NOMO-1 treated with dmso at 0.1 percent for 144 hours (cell line): ENCODE measurements around the gene NPAS3.

Source experiments
- DNase-seq: peaks from one replicate; lab custom pipeline; 2025; ENCODE audit not compliant: unreplicated experiment; lab: John Stamatoyannopoulos, UW

NPAS3 gene

DNA sequence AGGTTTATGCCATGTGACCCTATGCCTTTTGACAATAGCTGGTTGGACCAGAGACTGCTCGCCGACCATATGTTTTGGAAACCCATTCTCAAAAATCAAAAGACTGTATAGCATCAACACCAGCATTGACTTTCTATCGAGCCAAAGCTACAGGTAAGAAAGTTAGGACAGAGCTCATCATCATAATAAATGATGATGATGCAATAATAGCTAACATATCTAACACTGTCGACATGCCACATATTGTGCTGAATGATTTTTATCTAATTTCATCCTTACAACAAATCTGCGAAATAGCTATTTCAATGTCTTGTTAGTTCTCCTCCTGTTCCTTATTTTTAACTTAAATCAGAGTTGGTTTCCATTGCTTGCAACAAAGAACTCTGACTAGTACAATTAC lies 909.3 kb downstream of the NPAS3 start:
- no peak for DNase-seq

DNA sequence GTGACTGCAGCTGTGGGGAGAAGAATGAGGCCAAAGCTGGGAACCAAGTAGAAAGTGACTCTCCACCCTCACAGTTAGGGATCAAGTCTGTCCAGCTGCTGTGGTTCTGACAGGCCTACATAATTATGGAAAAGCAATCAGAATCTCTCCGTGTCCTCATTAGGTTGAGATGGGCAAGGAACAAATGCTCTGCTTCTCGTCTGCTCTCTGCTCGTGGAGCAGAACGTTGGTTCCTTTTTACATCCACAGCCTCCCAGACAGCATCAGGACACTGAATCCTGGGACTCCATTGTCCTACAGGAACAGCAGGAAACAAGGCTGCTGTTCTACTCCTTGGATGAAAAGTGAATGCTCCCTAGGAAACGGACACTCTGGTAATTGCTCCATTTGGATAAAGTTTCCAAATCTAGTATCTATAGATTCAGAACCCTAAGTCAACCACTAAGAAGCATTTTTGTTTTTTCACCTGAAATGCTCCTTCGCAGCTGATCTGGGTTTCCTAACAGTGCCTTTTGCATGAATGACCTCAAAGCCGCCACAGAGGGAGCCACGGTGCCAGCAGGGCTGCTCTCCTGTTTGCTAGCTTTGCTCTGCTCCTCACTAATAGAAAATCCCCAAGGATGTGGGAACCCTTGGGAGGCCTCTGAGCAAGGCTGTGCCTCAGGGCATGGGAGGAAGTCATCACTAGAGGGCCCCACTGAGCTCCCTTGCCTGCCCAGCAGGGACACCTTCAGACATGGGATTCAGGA lies 910.2 kb downstream of the NPAS3 start:
- no peak for DNase-seq

DNA sequence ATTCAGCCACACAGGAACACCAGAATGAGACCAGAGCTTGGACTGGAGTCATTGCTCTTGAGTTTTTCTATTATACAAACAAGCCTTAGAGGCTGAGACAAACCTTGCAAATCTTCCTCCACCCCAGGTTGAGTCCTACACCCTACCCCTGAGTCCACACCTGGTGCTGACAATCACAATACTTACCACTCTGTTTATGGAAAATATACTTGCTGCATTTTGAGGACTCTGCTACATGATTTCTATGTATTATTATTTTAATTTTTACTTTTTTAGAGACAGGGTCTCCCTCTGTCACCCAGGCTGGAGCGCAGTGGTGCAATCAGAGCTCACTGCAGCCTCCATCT lies 910.7 kb downstream of the NPAS3 start:
- no peak for DNase-seq

DNA sequence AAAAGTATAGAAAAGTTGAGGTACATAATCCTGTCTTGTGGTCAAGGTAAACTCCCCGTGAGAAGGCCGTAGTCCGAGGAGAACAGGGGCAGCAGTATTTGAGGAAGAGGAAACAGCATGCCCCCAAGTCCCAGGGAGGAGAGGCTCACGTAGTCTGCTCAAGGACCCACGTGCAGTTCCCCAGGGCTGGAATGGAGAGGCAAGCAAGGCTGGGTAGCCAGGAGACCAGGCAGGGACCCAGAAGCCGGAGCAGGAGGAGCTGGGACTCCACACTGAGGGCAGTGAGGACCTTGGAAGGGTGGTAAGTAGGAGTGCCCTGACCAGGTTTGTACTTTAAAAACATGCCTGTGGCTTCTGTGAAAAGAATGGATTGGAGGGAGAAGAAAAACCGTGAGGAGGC lies 912.1 kb downstream of the NPAS3 start:
- DNase-seq, result no peak

DNA sequence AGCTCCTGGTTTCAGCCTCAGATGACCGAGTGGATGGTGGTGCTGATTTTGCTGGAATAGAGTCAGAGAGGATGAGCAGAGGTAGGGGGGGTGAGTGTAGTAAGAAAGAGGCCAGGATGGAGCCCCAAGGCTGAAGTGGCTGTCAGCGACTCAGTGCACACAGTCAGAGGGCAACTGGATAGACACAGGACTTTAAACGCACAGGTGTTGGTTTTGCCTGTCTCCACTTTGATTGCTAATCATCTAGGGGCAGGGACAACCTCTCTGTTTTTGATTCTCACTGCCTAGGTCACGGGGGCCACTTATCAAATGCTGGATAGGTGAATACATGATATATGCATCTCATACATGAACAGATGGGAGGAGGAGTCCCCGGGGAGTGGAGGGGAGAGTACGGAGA lies 912.7 kb downstream of the NPAS3 start:
- no peak for DNase-seq

DNA sequence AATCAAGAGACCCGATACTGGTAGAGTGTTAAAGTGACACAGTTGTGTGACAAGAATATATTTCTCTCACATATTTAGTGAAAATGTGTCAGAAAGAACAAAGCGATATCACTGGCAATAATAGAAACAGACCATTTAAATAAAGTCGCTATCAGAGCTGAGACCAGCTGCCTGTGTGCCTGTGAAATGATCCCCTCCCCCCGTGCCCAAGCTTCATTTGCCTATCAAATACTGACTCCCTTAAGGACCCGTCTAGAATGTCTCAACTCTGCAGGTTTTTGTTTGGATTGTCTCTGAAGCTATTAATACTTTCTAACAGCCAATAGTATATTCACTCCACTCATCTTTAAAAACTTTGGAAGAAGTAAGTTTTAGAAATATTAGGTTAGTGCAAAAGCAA lies 913.3 kb downstream of the NPAS3 start:
- DNase-seq, result no peak
